Prostate gland (tissue), 2 donors: ENCODE data around the gene SLC12A3. TPM values are rescaled to one million over a fixed set of nuclear protein-coding genes. Genes with fewer than 3 reads are reported as not detected.

ENCODE experiments used
- DNase-seq: peaks from one replicate; pipeline ENCODE4 v3.0.0-alpha.2; 2019; ENCODE audit warnings: low spot score
- H3K27ac ChIP-seq, 2 donors: fragments of 200-600 bp; sonication (generic); 2 replicates each; pipeline ENCODE4 v1.5.1; 2017 to 2019
- H3K27me3 ChIP-seq: fragments of 200-600 bp; sonication (generic); replicated peaks from 2 replicates; pipeline ENCODE4 v1.5.1; 2019; ENCODE audit not compliant: insufficient read depth
- H3K36me3 ChIP-seq, 2 donors: fragments of 200-600 bp; sonication (generic); 1 replicate in 1 of 2; 2 replicates in 1 of 2; pipeline versions ENCODE4 v1.5.1 to v1.8.1; 2017 to 2019
- H3K4me1 ChIP-seq: fragments of 200-600 bp; sonication (generic); replicated peaks from 2 replicates; pipeline ENCODE4 v1.5.1; 2019
- H3K4me3 ChIP-seq, 2 donors: fragments of 200-600 bp; sonication (generic); 2 replicates each; pipeline ENCODE4 v1.5.1; 2017 to 2019
- H3K9me3 ChIP-seq: fragments of 200-600 bp; sonication (generic); 2 replicates; pipeline ENCODE4 v1.5.1; 2017
- CTCF ChIP-seq, 4 experiments: fragments of 200-600 bp in 2 of 4; fragments of 450-650 bp in 2 of 4; sonication (generic) in 2 of 4; IDR thresholded peaks; 1 replicate in 3 of 4; 2 replicates in 1 of 4; pipeline ENCODE4 v1.5.1; 2016 to 2019; ENCODE audit warnings: antibody characterized with exemption in 4 of 4, mild to moderate bottlenecking in 2 of 4, moderate library complexity in 2 of 4
- POLR2A ChIP-seq: fragments of 450-650 bp; IDR thresholded peaks from one replicate; pipeline ENCODE4 v1.6.1; 2016; ENCODE audit warnings: antibody characterized with exemption, mild to moderate bottlenecking
- POLR2AphosphoS5 ChIP-seq: sonication (generic); formaldehyde crosslinking; IDR thresholded peaks from one replicate; pipeline ENCODE4 v1.6.1; 2017; ENCODE audit warnings: antibody characterized with exemption
- WGBS: methylation state at CpG from one replicate; pipeline ENCODE4 v1.1.5; 2018; 5-methylcytosine and 5-hydroxymethylcytosine counted together
- intact Hi-C: fragments of 100-400 bp; cut with DNase I; formaldehyde crosslinking; loops from one replicate; pipeline ENCODE4 v1.14.2; 2022
- total RNA-seq, 2 donors: library from RNA; depleted of rRNA; stranded (reverse); fragments of >200 nt; gene quantifications; one replicate each; pipeline ENCODE4 v1.1.0, GENCODE V29; 2016

SLC12A3 gene
- total RNA-seq, 2 donors from 2014 or later, result 0.23 TPM; not detected in 1

- H3K4me1 ChIP-seq, result peaks cover 9% of the 10 kb centered on the region
- no peak overlapping the region for H3K27ac ChIP-seq
- H3K4me3 ChIP-seq, result no peak overlapping the region
- no peak for DNase-seq
- no peaks in the 10 kb centered on the region for H3K27me3 ChIP-seq
- H3K9me3 ChIP-seq, result no peaks in the 10 kb centered on the region
- no peak for TF ChIP-seq POLR2A
- TF ChIP-seq POLR2AphosphoS5, result no peak
- no peak for TF ChIP-seq CTCF (IDR thresholded peaks at IDR 0.05)
- intact Hi-C loops, result loop anchor here (2.0 to 5.0 kb wide), 2 partner anchors 83 to 175 kb away; no protein-coding TSS in a partner anchor
- whole genome bisulfite sequencing, result 90% methylated on average over 24 of the region's 24 CpGs
- H3K36me3 ChIP-seq, result no peaks in the 10 kb centered on the region
Observed at GRCh38 chr16:56869513-56870275, 4.7 kb downstream of the SLC12A3 start.

- Histone ChIP-seq H3K4me1 (peaks cover 9% of the 10 kb centered on the region), H3K27ac (no peak overlapping the region), H3K27me3 (no peaks in the 10 kb centered on the region), H3K36me3 (no peaks in the 10 kb centered on the region), H3K4me3 (no peak overlapping the region), H3K9me3 (no peaks in the 10 kb centered on the region)
- intact Hi-C loops, result no loop called here
- TF ChIP-seq CTCF (IDR thresholded peaks at IDR 0.05) (no peak), POLR2A (no peak), POLR2AphosphoS5 (no peak)
- 96% methylated on average over 14 of the region's 14 CpGs for WGBS
- no peak for DNase-seq
Observed at GRCh38 chr16:56870276-56870888, 5.4 kb downstream of the SLC12A3 start.

- Histone ChIP-seq H3K9me3 (no peaks in the 10 kb centered on the region), H3K4me3 (no peak overlapping the region), H3K27ac (peak overlapping the region in 1 of 2 donors; percentile 4), H3K27me3 (no peaks in the 10 kb centered on the region), H3K4me1 (peaks cover 9% of the 10 kb centered on the region), H3K36me3 (no peaks in the 10 kb centered on the region)
- DNase-seq, result peak; percentile 41
- TF ChIP-seq POLR2AphosphoS5 (peak; percentile 20), POLR2A (no peak), CTCF (IDR thresholded peaks at IDR 0.05) (peak in 1 of 4 experiments; percentile 5)
- intact Hi-C loops, result no loop called here
- WGBS, result 63% methylated on average over 7 of the region's 7 CpGs
Observed at GRCh38 chr16:56871172-56871593, 6.2 kb downstream of the SLC12A3 start.

- Histone ChIP-seq H3K4me3 (no peak overlapping the region), H3K27me3 (no peaks in the 10 kb centered on the region), H3K36me3 (no peaks in the 10 kb centered on the region), H3K27ac (no peak overlapping the region), H3K9me3 (no peaks in the 10 kb centered on the region), H3K4me1 (peaks cover 3% of the 10 kb centered on the region)
- no peak for DNase-seq
- no peak for TF ChIP-seq POLR2AphosphoS5
- TF ChIP-seq POLR2A, result no peak
- no peak for TF ChIP-seq CTCF (IDR thresholded peaks at IDR 0.05)
- intact Hi-C loops, result no loop called here
- WGBS, result 90% methylated on average over 10 of the region's 10 CpGs
Observed at GRCh38 chr16:56872863-56873391, 7.9 kb downstream of the SLC12A3 start.
